Fibroblast of peridontal ligament (primary cell): ENCODE measurements around the gene RAD1.
A peak's percentile ranks its signal among the peaks of the same experiment; 100 is the strongest.

Experiments
- DNase-seq: peaks from one replicate; pipeline ENCODE4 v3.0.0-alpha.2; 2010; ENCODE audit errors: extremely low read depth

Gene RAD1

DNA sequence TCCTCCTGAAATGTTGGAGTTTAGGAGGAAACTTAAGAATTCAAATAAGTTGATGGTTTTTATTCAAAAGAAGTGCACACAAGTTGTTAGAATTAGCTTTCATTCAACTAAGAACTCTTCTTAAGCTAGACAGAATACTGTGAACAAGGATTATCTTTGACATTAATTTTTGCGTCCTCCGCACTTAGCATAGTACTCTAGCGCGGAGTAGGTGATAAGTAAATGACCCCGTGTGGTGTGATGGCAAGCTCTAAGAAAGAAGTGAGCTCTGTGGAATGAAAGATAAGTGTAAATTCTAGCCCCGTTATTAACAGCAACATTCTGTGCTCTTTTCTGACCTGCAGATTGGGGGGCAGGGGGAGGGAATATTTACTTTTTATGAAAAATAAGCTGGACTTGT, 1.2 kb upstream of the RAD1 start:
- DNase-seq = no peak

DNA sequence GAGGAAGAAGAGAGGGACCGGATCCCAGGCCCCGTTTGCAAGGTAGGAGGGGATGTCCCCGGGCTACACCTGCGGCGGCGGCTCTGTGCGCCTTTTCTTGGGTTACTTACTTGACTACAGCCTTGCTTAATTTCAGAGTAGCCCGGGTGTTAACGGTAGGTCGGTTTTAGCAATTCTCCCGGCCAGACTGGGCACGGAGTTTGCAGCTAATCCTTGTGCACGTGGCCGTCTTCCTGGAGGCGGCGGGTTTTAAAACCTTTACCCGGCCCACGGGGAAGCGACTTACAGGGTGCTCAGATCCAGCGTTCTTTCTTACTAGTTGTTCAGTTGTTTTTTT, 520 bp upstream of the RAD1 start:
- no peak for DNase-seq

DNA sequence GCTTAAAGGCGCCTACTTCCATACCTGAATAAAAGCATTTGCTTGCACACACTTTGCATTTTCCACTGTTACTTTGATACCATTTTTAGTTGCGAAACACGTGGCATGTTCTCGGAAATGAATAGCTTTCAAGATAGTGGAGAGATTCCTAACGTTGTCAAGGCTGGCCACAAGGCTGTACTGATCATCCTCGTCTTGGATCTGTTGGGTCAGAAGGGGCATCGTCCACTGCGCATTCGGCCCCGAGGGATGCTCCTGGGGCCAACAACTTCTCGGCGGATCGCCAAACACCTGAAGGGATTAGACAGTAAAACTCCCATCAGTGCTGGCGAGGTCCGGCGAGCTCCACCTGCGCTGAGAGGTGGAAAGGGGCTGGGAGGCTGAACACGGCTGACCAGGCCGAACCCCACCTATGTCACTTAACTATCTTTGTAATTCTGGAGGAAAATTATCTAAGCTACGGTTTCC, 599 bp downstream of the RAD1 start:
- peak; percentile 40 for DNase-seq

DNA sequence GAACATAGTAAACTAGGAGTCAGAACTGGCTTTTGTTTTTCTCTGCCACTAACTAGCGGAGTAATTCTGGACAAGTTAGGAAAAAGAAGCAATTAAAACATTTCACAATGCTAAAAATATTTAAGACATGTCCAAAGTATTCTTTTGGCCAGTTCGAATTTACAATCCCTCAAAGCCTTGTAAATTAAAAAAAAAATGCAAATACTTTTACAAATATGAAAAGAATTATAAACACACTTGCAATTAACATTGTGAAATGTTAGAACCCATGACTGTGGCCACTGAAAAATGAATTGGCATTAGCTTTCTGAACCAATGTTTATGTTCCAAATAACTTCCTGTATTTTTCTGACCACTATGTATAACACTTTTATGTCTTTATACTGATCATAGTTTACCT, 2.2 kb downstream of the RAD1 start:
- peak; percentile 91 for DNase-seq

DNA sequence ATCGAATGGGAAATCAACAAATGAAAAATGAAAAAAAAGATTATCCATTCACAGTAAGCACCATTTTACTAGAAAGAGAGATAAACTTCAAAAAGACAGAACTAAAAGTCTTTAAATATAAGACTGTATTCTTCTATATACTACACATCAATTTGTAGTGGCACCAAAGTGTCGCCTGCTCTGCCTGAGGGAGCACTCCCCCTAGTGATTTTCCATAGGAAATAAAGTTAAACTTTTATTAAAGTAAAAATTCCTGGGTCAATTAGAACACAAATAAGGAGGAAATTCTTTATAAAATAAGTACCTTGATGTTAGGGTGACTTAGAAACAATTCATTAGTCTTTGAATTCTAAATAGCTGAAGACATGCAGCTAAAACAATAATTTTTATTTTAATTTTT, 9.7 kb downstream of the RAD1 start:
- peak; percentile 39 for DNase-seq

DNA sequence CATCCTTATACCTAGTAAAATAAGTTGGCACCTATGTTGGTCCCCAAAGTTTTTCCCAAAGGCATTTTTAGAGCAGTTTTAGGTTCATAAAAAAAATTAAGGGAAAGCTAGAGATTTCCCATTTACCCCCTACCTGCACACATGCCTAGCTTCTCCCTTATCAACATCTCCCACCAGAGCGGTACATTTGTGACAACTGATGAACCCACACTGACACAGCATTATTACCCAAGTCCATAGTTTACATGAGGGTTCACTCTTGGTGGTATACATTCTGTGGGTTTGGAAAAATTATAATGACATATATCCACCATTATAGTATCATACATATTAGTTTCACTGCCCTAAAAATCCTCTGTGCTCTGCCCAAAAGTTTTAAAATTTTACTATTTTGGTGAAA, 12.0 kb downstream of the RAD1 start:
- no peak for DNase-seq

DNA sequence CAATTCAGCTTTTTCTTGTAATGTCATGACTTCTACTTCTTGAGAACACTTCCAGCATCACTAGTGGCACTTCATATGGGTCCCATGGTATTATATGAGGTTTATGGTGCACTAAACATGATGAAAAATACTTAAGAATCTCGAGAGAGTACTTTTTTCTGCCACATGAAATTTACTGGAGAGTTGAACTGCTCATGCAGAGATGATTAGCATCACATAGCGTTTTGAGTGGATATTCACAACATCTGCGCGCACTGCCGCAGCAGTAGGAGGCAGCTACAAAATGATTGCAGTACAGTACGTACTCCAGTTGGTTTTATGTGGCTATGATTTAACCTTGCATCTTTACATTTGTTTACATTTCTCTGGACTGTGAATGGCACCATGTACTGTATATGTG, 14.7 kb downstream of the RAD1 start:
- DNase-seq = no peak

DNA sequence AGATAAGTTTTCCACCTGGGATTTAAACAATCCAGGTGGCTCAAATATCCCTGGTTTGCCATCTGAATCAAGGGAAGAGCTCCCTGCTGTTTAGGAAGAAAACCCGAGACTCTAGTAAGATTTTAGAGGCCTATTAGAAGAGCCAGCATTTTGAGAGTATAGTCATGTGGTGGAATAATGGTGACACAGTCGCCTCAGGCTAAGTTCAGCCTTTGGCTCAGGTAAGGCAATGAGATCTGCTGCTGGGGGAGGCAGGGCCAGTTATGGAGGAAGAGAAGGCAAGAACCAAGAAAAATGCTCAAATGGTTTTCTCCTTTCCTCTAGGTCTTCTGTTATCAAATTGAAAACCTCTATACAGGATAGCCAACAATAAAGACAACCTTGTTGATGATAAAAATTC, 16.2 kb downstream of the RAD1 start:
- no peak for DNase-seq

DNA sequence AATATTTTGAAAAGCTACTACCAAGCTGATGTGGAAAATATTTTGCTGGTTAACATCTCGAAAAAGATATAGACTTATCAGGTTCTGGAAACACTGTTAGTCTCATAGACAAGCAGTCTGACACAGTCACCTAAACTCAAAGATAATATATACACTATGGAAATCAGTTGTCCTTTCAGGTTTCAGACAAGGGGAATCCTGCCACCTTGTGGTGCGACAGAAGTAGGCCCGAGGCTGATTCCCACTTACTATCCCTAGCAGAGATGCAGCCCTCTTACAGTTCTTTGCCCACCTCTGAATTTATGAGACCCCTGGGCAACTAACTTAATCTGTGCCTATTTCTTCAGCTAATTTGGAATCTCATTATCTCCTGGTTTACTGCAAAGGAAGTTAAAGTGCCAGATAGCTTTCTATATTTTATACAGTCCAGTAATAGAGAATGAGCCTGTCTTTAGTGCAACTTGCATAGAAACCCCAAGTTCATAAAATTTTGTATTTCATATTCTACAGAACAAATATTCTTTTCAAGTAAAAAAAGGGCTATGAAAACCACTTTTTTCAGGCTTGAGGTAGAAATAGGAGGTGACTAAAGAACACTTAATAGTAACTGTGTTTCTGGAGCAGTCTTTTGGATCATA, 16.9 kb downstream of the RAD1 start:
- peak; percentile 84 for DNase-seq

DNA sequence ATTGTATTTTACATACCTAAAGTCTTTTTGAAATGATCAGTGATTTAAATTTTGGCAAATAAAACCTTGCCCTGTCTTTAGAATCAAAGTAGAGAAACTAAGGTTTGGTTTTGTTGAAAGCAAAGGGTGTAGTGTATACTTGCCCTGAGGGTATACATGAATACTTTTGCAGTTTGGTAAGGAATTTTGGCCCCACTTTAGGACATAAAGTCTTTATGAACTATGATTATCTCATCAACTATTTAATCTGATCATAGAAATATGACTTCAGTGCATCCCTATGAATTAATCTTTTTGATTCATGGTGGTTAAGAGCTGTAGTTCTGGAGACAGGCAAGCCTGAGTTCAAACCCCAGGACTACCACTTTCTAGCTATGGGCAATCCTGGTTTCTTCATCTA, 17.7 kb downstream of the RAD1 start:
- DNase-seq = no peak

DNA sequence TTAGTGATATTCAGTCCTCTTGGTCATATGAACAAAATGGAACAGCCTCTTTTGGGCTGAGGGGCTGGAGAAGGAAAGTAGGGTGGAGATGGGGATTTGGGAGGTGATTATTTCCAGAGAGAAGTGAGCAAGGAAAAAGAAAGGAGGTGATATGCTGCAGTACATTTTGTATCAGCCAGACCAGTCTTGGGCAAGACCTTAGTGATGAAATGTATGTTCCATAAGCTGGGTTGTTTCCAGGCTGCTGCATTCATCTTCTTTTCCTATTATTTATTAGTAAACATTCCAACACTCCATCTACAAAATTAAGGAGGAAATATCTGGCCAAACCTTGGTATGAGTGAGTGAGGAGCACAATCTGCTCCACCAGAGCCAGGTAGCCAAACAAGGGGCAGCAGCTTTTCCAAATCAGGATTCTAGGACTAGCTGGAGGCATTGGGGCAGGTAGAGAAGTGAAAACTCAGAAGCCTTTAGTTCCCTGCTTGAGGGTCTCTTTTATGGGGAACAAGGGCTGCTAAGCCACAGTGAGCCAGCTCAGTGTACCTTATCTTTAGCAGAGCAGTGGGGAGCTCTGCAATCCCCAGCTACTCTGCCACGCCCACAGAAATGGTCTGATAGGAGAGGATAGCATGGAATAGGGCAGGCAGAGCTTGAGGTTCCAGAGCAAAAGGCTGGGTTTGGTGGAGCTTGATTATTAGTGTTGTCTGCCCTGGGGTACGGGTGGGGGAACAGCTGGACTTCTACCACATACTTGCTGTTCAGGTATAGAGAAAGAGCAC, 19.5 kb downstream of the RAD1 start:
- DNase-seq = no peak

DNA sequence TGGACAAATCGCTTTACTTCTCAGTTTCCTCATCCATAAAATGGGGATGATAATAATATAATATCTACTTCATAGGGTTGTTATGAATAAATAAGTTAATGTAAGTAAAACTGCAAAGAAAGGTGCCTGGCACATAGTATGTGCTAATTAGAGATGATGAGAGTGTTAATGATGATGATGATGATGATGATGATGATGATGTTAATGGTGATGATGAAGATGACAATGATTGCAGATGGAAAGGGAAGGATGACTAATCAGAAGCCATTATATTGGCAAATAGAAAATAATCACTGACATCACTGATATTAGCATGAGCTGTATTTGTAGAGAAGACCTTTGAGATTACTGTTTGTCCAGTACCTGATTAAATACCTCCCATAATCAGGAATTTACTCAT, 20.6 kb downstream of the RAD1 start:
- DNase-seq = no peak

DNA sequence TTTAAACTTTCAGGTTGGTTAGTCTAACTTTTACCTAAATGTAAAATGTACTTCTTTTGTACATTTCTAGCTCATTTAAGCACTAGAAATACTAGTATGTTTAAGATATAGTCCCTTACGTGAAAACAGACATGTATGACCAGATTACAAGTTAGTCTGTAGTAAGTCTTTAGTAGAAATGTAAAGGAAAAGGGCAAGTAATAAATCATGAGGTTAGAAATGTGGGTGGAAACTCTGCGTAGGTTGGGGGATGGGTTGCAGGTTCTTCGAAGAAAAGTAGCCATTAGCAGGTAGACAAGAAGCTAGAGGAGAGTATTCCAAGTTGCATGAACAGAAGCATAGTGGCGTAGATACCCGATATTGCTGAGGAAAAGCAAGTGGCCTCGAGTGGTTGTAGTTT, 22.9 kb downstream of the RAD1 start:
- DNase-seq = no peak

DNA sequence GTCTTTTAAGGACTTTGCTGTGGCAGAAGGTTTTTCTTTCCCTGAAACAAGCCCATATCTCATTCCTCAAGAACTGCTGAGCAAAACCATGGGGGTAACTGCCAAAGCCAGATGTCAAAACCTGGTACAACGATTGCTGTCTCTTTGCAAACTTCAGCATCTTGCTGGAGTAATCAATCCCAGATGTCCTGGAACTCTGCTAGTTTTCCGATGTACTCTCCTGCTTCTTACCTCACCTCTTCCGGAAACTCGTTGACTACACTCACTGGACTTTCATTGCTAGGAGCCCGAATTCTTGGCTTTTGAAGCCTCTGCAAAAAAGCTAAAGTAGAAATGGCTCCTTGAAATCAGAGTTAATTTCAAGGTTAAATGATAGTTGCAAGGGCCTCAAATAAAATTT, 23.3 kb downstream of the RAD1 start:
- peak; percentile 98 for DNase-seq

DNA sequence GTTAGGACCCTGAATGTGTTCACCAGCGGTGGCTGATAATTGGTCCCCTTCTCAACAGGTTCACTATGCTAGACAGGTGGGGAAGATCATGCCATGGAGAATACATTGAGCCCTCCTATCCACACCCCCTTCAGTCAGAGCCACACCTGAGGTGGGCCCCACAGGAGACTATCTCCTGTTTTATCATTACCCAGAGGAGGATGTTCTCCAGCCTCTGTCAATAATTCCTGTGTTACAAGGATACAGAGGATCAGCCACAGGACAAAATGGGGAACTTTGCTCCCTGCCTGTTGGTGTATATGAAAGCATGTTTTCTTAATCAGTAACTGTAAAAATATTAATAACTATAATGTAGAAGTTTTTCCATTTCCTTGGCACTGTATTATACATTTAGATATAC, 25.9 kb downstream of the RAD1 start:
- no peak for DNase-seq

DNA sequence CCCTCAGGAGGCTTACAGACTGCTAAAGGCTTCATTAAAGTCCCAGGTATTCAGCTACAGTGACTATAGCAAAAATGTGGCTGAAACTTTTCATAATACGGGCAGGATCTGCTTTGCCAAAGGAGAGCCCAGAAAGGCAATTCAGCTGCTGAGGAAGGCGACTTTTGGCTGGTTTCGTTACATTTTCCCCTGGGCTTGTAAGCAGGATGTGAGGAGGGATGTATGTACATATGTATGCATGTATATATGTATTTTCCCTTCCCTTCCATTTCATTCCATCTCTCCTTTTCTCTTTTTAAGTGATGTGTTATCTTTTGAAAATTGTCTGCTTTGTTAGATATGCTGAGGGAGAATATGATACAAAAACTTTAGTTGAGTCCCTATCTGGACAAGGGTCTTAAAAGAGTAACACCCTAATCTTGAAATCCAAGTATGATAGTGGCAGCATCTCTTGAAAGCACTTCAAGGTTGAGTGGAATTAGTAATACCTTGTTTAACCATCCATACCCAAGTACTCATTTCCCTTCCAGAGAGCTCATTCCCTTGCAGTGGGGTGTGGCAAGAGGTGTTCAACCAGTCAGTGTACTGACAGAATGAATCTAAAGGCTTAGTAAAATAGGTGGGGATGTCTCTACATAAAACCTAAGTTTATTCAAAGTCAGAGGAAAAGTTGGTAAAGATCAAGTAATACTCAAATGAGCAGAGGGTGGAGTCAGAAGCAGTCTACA, 28.7 kb downstream of the RAD1 start:
- DNase-seq = no peak

DNA sequence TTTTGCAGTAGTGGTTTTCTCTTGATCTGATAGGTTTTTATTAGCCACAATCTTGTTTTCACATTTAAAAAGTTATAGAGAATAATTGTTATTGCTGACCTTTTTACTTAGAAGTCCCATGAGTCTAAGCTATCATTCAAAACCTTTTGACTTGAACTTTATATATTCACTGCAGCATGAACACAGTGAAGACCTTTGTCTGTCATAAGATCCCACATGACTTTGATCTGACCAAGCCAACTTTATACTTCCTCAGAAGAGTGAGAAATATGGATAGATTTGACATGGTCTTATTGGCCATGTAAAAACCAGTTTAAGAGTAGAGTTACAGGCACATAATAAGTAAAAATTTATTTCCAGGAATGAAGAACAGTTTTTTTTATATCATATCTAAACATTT, 34.1 kb downstream of the RAD1 start:
- no peak for DNase-seq

DNA sequence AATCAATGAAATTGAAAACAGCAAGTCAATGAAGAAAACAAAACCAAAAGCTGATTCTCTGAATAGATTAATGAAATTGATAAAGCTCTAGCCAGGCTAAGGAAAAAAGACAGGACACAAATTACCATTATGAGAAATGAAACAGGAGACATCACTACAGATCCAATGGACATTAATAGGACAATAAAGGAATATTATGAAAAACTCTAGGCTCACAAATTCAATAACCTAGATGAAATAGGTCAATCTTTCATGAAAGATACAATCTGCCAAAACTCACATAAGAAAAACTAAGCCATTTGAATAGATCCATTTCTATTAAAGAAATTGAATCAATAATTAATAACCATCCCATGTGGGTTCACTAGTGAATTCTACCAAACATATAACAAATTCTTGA, 39.0 kb downstream of the RAD1 start:
- DNase-seq = no peak

DNA sequence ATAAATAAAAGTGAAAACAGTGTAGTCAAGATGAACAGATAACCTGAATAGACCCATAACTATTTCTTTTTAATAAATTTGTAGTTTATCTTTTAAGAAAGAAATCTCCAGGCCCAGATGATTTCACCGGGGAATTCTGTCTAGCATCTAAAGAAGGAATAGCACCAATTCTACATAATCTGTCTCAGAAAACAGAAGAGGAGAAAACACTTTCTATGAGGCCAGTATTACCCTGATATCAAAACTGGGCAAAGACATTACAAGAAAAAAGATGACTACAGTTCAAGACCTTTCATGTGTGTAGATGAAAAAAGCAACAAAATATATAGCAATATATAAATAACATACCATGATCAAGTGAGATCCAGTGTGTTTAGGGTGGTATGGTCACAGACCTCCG, 44.9 kb downstream of the RAD1 start:
- no peak for DNase-seq

DNA sequence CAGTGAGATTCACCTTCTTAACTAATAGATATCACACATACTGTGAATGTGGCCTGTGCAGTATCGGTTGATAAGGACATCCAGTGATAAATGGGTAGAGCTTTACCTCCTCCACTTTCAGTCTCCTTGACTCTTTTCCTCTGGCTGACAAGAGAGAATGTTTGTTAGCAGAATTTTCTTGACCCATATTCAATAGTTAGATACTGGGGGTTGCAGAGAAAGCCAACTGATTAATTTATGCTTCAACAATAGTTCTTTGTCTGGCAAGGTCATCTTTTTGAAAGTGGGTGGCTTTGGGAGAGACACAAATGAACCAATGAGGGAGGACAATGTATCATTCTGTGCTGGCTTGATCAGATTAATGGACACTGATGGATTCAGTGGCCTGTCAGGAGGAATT, 46.0 kb downstream of the RAD1 start:
- no peak for DNase-seq

DNA sequence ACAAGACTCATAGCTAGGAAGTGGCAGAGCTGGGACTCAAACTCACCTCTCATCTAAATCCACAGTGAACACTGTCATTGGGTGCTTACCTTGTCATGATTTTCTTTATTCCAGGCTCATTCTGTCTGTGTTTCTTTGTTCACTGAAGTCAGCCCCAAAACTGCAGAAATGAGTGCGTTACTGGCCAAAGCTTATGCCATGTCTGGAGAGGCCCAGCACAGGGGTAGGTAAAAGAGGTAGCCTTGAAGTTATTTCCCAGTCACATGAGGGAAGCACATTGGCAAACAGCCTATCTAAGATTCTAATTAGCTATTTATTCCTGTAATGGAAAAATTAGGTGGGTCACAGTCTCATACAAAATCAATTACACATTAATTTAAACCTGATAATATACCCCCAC, 46.5 kb downstream of the RAD1 start:
- no peak for DNase-seq

DNA sequence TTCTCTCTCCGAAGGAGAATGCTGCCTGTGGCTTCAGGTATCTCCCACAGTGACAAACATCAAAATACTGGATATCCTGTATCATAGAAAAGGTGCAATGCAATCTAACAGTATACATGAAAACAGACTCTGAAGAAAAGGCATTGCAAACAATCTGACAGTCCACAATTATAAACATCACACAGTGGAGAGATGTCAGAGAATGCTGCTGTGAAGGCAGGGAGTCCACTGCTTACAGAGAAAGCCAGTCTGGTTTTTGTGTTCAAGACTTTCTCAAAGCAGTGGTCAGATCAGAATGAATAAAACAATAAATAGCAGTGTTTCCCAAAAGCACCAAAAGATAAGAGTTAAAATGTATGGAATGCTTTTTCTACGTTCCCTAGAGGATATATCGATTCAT, 47.6 kb downstream of the RAD1 start:
- DNase-seq = no peak

DNA sequence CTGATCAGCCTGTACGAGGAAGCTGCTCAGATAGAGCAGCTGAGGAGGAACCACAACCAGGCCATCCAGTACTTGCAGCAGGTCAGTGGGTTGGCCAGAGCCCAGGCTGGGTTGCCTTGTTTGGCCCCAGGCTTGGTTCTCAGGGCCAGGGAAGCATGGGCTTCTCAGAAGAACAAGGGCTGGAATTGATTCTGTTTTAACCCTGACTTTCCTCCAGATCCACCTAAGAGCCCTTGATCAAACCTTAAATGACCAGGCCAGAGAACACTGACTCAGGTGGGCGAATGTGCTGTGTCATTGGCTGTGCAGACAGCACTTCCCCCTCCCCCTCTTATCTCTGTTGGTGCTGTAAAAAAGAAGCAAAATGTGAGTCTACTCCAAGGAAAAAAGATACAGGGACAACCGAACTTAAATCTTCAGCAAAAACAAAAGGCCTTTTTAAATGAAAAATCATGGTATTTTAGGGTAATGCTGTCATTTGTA, 48.3 kb downstream of the RAD1 start:
- DNase-seq = no peak
